HFFc6 (cell line): ENCODE measurements around the gene PFAS. TPM values are rescaled to one million over a fixed set of nuclear protein-coding genes. Genes with fewer than 3 reads are reported as not detected.

ENCODE experiments used
- DNase-seq: peaks from one replicate; pipeline ENCODE4 v3.0.0-alpha.2; 2018
- H3K27ac Mint-ChIP-seq: 2 replicates; pipeline ENCODE4 v1.8.0; 2020; ENCODE audit warnings: mild to moderate bottlenecking, mixed read lengths
- H3K27me3 Mint-ChIP-seq: 2 replicates; pipeline ENCODE4 v1.8.0; 2021; ENCODE audit warnings: mild to moderate bottlenecking, moderate library complexity, mixed read lengths; ENCODE audit not compliant: insufficient read depth
- H3K36me3 Mint-ChIP-seq: 2 replicates; pipeline ENCODE4 v1.8.0; 2021; ENCODE audit warnings: low read depth, mixed read lengths
- H3K4me1 Mint-ChIP-seq: 2 replicates; pipeline ENCODE4 v1.8.0; 2020; ENCODE audit warnings: low read depth, mixed read lengths
- H3K4me3 Mint-ChIP-seq: 2 replicates; pipeline ENCODE4 v1.8.0; 2020; ENCODE audit warnings: mild to moderate bottlenecking, moderate library complexity, mixed read lengths
- H3K9me3 Mint-ChIP-seq: 2 replicates; pipeline ENCODE4 v1.8.0; 2020; ENCODE audit warnings: mild to moderate bottlenecking, mixed read lengths
- CTCF ChIP-seq: fragments of 200-600 bp; sonication (generic); IDR thresholded peaks from 2 replicates; pipeline ENCODE4 v1.5.0; 2021; ENCODE audit warnings: antibody characterized with exemption, mild to moderate bottlenecking
- total RNA-seq, 6 experiments: library from RNA; stranded (reverse); fragmentation: NEBNext Ultra II Directional; extraction: Animal tissue kit (Norgen Biotek cat#: 25700); gene quantifications; 2 replicates in 1 of 6; 3 replicates in 5 of 6; pipeline ENCODE4 v1.2.3, GENCODE V29; 2021

PFAS gene
- total RNA-seq, 6 experiments from 2014 or later = 46.8 to 63.9 (median 58.8) TPM

GRCh38 chr17:8256691-8257090 is 7.6 kb downstream of the PFAS start:
- Mint-ChIP-seq H3K9me3 (no peaks in the 10 kb centered on the region), H3K27ac (no peak overlapping the region), H3K4me1 (no peaks in the 10 kb centered on the region), H3K27me3 (no peaks in the 10 kb centered on the region), H3K36me3 (peaks cover 13% of the 10 kb centered on the region; the same call in 1 of the 2 replicates), H3K4me3 (no peak overlapping the region)
- TF ChIP-seq CTCF = no peak
- no peak for DNase-seq

GRCh38 chr17:8257801-8258200 is 8.7 kb downstream of the PFAS start:
- H3K4me3 Mint-ChIP-seq = no peak overlapping the region
- no peaks in the 10 kb centered on the region for H3K9me3 Mint-ChIP-seq
- no peak for DNase-seq
- peaks cover 13% of the 10 kb centered on the region; the same call in 1 of the 2 replicates for H3K36me3 Mint-ChIP-seq
- H3K27me3 Mint-ChIP-seq = no peaks in the 10 kb centered on the region
- H3K4me1 Mint-ChIP-seq = no peaks in the 10 kb centered on the region
- no peak overlapping the region for H3K27ac Mint-ChIP-seq
- no peak for TF ChIP-seq CTCF

GRCh38 chr17:8264320-8264719 is 15.2 kb downstream of the PFAS start:
- Mint-ChIP-seq H3K27me3 (no peaks in the 10 kb centered on the region), H3K36me3 (peaks cover 9% of the 10 kb centered on the region; the same call in 1 of the 2 replicates), H3K4me1 (no peaks in the 10 kb centered on the region), H3K9me3 (no peaks in the 10 kb centered on the region), H3K4me3 (no peak overlapping the region), H3K27ac (no peak overlapping the region)
- DNase-seq = no peak
- TF ChIP-seq CTCF = no peak

- TF ChIP-seq CTCF = no peak
- Mint-ChIP-seq H3K27ac (no peak overlapping the region), H3K27me3 (no peaks in the 10 kb centered on the region), H3K9me3 (no peaks in the 10 kb centered on the region), H3K4me1 (no peaks in the 10 kb centered on the region), H3K36me3 (peaks cover 9% of the 10 kb centered on the region; the same call in 1 of the 2 replicates), H3K4me3 (no peak overlapping the region)
- DNase-seq = no peak
Observed at GRCh38 chr17:8264836-8265542, 15.9 kb downstream of the PFAS start.

- Mint-ChIP-seq H3K4me1 (no peaks in the 10 kb centered on the region), H3K27ac (no peak overlapping the region), H3K4me3 (no peak overlapping the region), H3K9me3 (no peaks in the 10 kb centered on the region), H3K36me3 (no peaks in the 10 kb centered on the region; the same call in 1 of the 2 replicates), H3K27me3 (no peaks in the 10 kb centered on the region; the same call in 1 of the 2 replicates)
- DNase-seq = no peak
- TF ChIP-seq CTCF = no peak
Observed at GRCh38 chr17:8266648-8267479, 17.8 kb downstream of the PFAS start.
